Measurements from ENCODE around the gene LAD1.

GRCh38 chr1:201444792-201445191 is 45.7 kb upstream of the LAD1 start:
- no peak for TF ChIP-seq EZH2phosphoT487 (IDR thresholded peaks at IDR 0.05; ENCODE audit: low read depth, severe bottlenecking, unreplicated experiment)
- TF ChIP-seq CTCF (IDR thresholded peaks at IDR 0.05; ENCODE audit: poor library complexity), result no peak
- TF ChIP-seq EZH2 (IDR thresholded peaks at IDR 0.05; ENCODE audit: borderline replicate concordance), result no peak

Measured in hepatocyte (in vitro differentiated cells).